OCI-LY7 (cell line): ENCODE data around the gene ZNF668. TPM values are rescaled to one million over a fixed set of nuclear protein-coding genes. Genes with fewer than 3 reads are reported as not detected.
A peak's percentile ranks its signal among the peaks of the same experiment; 100 is the strongest.

ENCODE experiments used
- Bru-seq: library from RNA; stranded (reverse); fragments of 400-500 nt; gene quantifications from one replicate; lab custom pipeline; 2021; lab: Mats Ljungman, UMichigan
- BruChase-seq, 2 experiments: library from RNA; stranded (reverse); fragments of 400-500 nt; gene quantifications; one replicate each; lab custom pipeline; 2021; lab: Mats Ljungman, UMichigan
- BruUV-seq: library from RNA; stranded (reverse); fragments of 400-500 nt; replicated peaks from 2 replicates; lab custom pipeline; 2021; lab: Mats Ljungman, UMichigan
- CTCF ChIA-PET: fragments of 300-600 bp; sonication (Branson Sonifier 250); formaldehyde crosslinking; loops from one replicate; lab custom pipeline; 2022; ENCODE audit warnings: antibody characterized with exemption; ENCODE audit not compliant: unreplicated experiment; lab: Charles Lee
- POLR2A ChIA-PET: fragments of 300-600 bp; sonication (Branson Sonifier 250); formaldehyde crosslinking; loops from one replicate; lab custom pipeline; 2022; ENCODE audit warnings: antibody characterized with exemption; lab: Charles Lee
- DNase-seq: peaks from one replicate; pipeline ENCODE4 v3.0.0-alpha.2; 2015; ENCODE audit warnings: low spot score
- H2AFZ ChIP-seq: fragments of 200-600 bp; sonication (generic), shearing (Covaris generic); 2 replicates; pipeline ENCODE4 v1.6.1; 2014; ENCODE audit warnings: mild to moderate bottlenecking, antibody characterized with exemption, low read length, moderate library complexity
- H3K27ac ChIP-seq: fragments of 200-600 bp; sonication (generic); 2 replicates; pipeline ENCODE4 v1.5.1; 2014; ENCODE audit warnings: mixed run types, low read depth, mild to moderate bottlenecking, moderate library complexity, low read length, inconsistent platforms; ENCODE audit not compliant: poor library complexity, severe bottlenecking
- H3K36me3 ChIP-seq: fragments of 200-600 bp; sonication (generic); 2 replicates; pipeline ENCODE4 v1.6.1; 2014; ENCODE audit warnings: mild to moderate bottlenecking, antibody characterized with exemption, low read length, moderate library complexity, mixed read lengths; ENCODE audit not compliant: insufficient read depth
- H3K4me1 ChIP-seq: fragments of 200-600 bp; sonication (generic); 2 replicates; pipeline ENCODE4 v1.5.1; 2014; ENCODE audit warnings: mild to moderate bottlenecking, low read length; ENCODE audit not compliant: insufficient read depth, poor library complexity, severe bottlenecking
- H3K4me2 ChIP-seq: fragments of 200-600 bp; sonication (generic); 2 replicates; pipeline ENCODE4 v1.6.1; 2014; ENCODE audit warnings: mild to moderate bottlenecking, low read length
- H3K4me3 ChIP-seq: fragments of 200-600 bp; sonication (generic); 2 replicates; pipeline ENCODE4 v1.5.1; 2014; ENCODE audit warnings: mild to moderate bottlenecking, low read depth, low read length; ENCODE audit not compliant: poor library complexity, severe bottlenecking
- H3K79me2 ChIP-seq: fragments of 200-600 bp; sonication (generic); 2 replicates; pipeline ENCODE4 v1.6.1; 2016; ENCODE audit warnings: low read depth, mild to moderate bottlenecking, low read length, moderate library complexity, mixed read lengths; ENCODE audit not compliant: insufficient read depth
- H3K9me2 ChIP-seq: fragments of 200-600 bp; sonication (generic); 2 replicates; pipeline ENCODE4 v1.6.1; 2016; ENCODE audit warnings: mild to moderate bottlenecking, low read length, mixed read lengths; ENCODE audit not compliant: insufficient read depth
- H3K9me3 ChIP-seq: fragments of 200-600 bp; sonication (generic); 2 replicates; pipeline ENCODE4 v1.6.1; 2014; ENCODE audit warnings: mild to moderate bottlenecking, mixed run types, low read length, mixed read lengths
- H4K20me1 ChIP-seq: fragments of 200-600 bp; sonication (generic); 2 replicates; pipeline ENCODE4 v1.6.1; 2014; ENCODE audit warnings: mild to moderate bottlenecking, antibody characterized with exemption, low read length, moderate library complexity, mixed read lengths; ENCODE audit not compliant: insufficient read depth
- CTCF ChIP-seq: fragments of 200-600 bp; sonication (generic); conservative IDR thresholded peaks from 2 replicates; pipeline ENCODE4 v1.5.1; 2014; ENCODE audit warnings: mild to moderate bottlenecking, antibody characterized with exemption, low read length, moderate library complexity, mixed read lengths
- EZH2phosphoT487 ChIP-seq: fragments of 200-600 bp; sonication (generic); IDR thresholded peaks from 2 replicates; pipeline ENCODE4 v1.6.1; 2018; ENCODE audit warnings: low read depth, borderline replicate concordance, mild to moderate bottlenecking, mixed run types, antibody characterized with exemption, low read length, moderate library complexity, mixed read lengths
- intact Hi-C: fragments of 100-400 bp; cut with micrococcal nuclease; formaldehyde crosslinking; loops from one replicate; pipeline ENCODE4 v1.10.0; 2022; ENCODE audit not compliant: unreplicated experiment
- long read RNA-seq: library from polyadenylated mRNA; stranded (forward); transcript quantifications from one replicate; pipeline ENCODE4 v2.0.0, GENCODE V29; 2022
- total RNA-seq, 2 experiments: library from RNA; depleted of rRNA in 1 of 2; stranded (reverse); fragments of >200 nt in 1 of 2; shearing (Covaris generic) in 1 of 2; gene quantifications; 2 replicates each; pipeline ENCODE4 v1.2.3, GENCODE V29; 2014 to 2022

Gene ZNF668
- total RNA-seq (2014; rRNA removed; shearing (Covaris generic)) (7.8 and 18.7 TPM in 2 replicates), total RNA-seq (2022) (17.1 and 21.7 TPM in 2 replicates), Bru-seq, nascent RNA (percentile 55 among the genes with signal in this experiment), BruChase-seq, experiment 1, labeled RNA remaining after a 6-hour chase (percentile 68 among the genes with signal in this experiment), BruChase-seq, experiment 2, labeled RNA remaining after a 2-hour chase (percentile 65 among the genes with signal in this experiment)
- long read RNA-seq, transcript ZNF668-201 (3 exons, 2,762 nt) = major isoform, 22 of 29 reads
- long read RNA-seq, partial matches to known transcripts = 1 of 29 reads
- long read RNA-seq, other reads (novel, unspliced or antisense) = 4 of 29 reads

DNA sequence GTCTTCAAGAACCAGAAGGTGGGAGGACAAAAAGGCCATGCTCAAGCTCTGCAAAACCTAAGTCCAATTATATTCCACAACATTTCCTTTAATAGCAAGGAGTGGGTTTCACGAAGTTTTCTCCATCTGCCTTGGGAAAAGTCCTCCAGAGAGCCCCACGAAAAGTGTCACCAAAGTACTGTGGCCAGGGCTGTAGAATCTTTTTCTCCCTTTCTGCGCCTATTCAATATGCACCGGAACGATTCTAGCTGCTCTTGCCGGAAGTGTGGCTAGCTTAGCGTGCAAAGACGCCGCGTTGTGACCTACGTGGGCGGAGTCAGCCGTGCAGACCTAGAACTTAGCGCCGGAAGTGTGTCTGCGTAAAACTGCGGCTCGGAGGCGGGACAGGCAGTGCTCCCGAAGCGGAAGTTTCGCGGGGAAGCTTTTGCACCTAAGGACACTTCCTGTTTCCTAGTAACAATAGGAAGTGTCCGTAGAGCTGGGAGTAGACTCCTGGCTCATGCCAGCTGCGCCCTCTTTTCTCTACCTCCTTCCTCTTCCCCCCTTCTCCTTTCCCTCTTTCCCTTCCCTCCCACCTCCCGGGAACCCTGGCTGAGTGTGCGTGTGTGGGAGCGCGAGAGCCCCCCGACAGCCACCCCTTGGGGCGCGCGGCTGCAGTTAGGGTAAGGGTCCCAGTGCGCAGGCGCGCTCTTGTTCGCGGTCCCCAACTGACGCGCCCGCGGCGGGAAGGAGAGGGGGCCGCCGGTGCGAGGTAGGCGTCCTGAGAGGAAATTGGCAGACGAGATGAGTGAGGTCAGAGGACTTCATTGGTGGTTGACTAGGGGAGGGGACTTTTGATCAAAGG lies at the start of gene ZNF668, which contains the start of gene ZNF646:
ZNF668 (minus strand) TSS at position 271 of the 844 bp plus-strand sequence. CDS start 9,781 bp downstream, outside the sequence.
ZNF646 (plus strand) TSS at position 453 of the 844 bp plus-strand sequence. CDS start 1,903 bp downstream, outside the sequence.
- Histone ChIP-seq H4K20me1 (no peaks in the 10 kb centered on the region), H3K4me1 (peaks cover 15% of the 10 kb centered on the region), H2AFZ (peak within 1 kb of the TSS; percentile 75), H3K4me2 (peak within 1 kb of the TSS; percentile 95), H3K4me3 (peak within 1 kb of the TSS; percentile 88), H3K27ac (peak within 1 kb of the TSS; percentile 84), H3K9me3 (no peaks in the 10 kb centered on the region), H3K9me2 (no peaks in the 10 kb centered on the region), H3K79me2 (peaks cover 54% of the 10 kb centered on the region), H3K36me3 (peaks cover 33% of the 10 kb centered on the region)
- CTCF ChIA-PET = interaction anchor here (0.6 kb wide), 1 partner anchor 43 kb away, joined by 8 read pairs; the partner anchor contains the start of gene KAT8
- POLR2A ChIA-PET = interaction anchor here (0.5 to 1.7 kb wide), 5 partner anchors 19 to 385 kb away, joined by 3 to 7 read pairs (median 5); partner anchors contain the start of genes ARMC5, KAT8 and VKORC1
- peak; percentile 100 for DNase-seq
- no TSS peak for BruUV-seq
- no peak for TF ChIP-seq CTCF
- no peak for TF ChIP-seq EZH2phosphoT487
- intact Hi-C loops = loop anchor here (1.0 to 5.0 kb wide), 7 partner anchors 20 to 385 kb away; partner anchors contain the start of genes ARMC5, KAT8, SETD1A and VKORC1

GRCh38 chr16:31120129-31120528 lies 46.1 kb upstream of the ZNF668 start:
- H3K9me3 ChIP-seq = no peaks in the 10 kb centered on the region
- POLR2A ChIA-PET = interaction anchor here (0.5 to 0.6 kb wide), 2 partner anchors 63 to 448 kb away, joined by 3 read pairs; no protein-coding TSS in a partner anchor

More at GRCh38 chr16:31120129-31120528, 46.1 kb upstream of the ZNF668 start:
- CTCF ChIA-PET = interaction anchor here (1.1 kb wide), 1 partner anchor 22 kb away, joined by 5 read pairs; no protein-coding TSS in a partner anchor
- Histone ChIP-seq H3K79me2 (peaks cover 20% of the 10 kb centered on the region), H3K36me3 (peaks cover 56% of the 10 kb centered on the region), H3K9me2 (no peaks in the 10 kb centered on the region), H3K27ac (no peak overlapping the region), H4K20me1 (peaks cover 10% of the 10 kb centered on the region), H3K4me1 (peaks cover 8% of the 10 kb centered on the region), H2AFZ (no peak overlapping the region), H3K4me3 (no peak overlapping the region), H3K4me2 (no peak overlapping the region)
- BruUV-seq = no TSS peak
- TF ChIP-seq EZH2phosphoT487 = no peak
- no peak for TF ChIP-seq CTCF
- intact Hi-C loops = no loop called here
- no peak for DNase-seq
